ENCODE results near the gene RBM48. TPM values are rescaled to one million over a fixed set of nuclear protein-coding genes. Genes with fewer than 3 reads are reported as not detected.
"Not testable (repeated sequence)": the region's sequence is repeated elsewhere in the genome, so short reads cannot be mapped to it uniquely, and the experiment has no call there.

The RBM48 gene
- total RNA-seq, 1 donor from 2014 or later, result 9.0 TPM

GRCh38 chr7:92527300-92528187 is 1.1 kb upstream of the RBM48 start:
- no peaks in the 10 kb centered on the region for H3K27me3 ChIP-seq (ENCODE audit: control insufficient read depth, insufficient read depth, low read length)
- peak overlapping the region; percentile 85 for H3K4me3 ChIP-seq (ENCODE audit: low read depth, low read length)
- no peak for FAIRE-seq
- TF ChIP-seq CTCF (IDR thresholded peaks at IDR 0.05; ENCODE audit: insufficient read depth, low read length, severe bottlenecking), result peak; percentile 12
- DNase-seq (ENCODE audit: low read depth), result peak; percentile 54
- peaks cover 7% of the 10 kb centered on the region for H3K36me3 ChIP-seq (ENCODE audit: control insufficient read depth, insufficient read depth, low read length)

- FAIRE-seq, result no peak
- Histone ChIP-seq H3K4me3 (ENCODE audit: low read depth, low read length) (peak overlapping the region; percentile 85), H3K36me3 (ENCODE audit: control insufficient read depth, insufficient read depth, low read length) (peaks cover 11% of the 10 kb centered on the region), H3K27me3 (ENCODE audit: control insufficient read depth, insufficient read depth, low read length) (no peaks in the 10 kb centered on the region)
- DNase-seq (ENCODE audit: low read depth), result no peak
- TF ChIP-seq CTCF (IDR thresholded peaks at IDR 0.05; ENCODE audit: insufficient read depth, low read length, severe bottlenecking), result no peak
These were observed 316 bp downstream of the RBM48 start for GRCh38 chr7:92528958-92529264.

- FAIRE-seq, result no peak
- H3K36me3 ChIP-seq (ENCODE audit: control insufficient read depth, insufficient read depth, low read length), result peaks cover 14% of the 10 kb centered on the region
- no peaks in the 10 kb centered on the region for H3K27me3 ChIP-seq (ENCODE audit: control insufficient read depth, insufficient read depth, low read length)
- DNase-seq (ENCODE audit: low read depth), result no peak
- no peak overlapping the region for H3K4me3 ChIP-seq (ENCODE audit: low read depth, low read length)
- TF ChIP-seq CTCF (IDR thresholded peaks at IDR 0.05; ENCODE audit: insufficient read depth, low read length, severe bottlenecking), result no peak
These were observed 6.0 kb downstream of the RBM48 start for GRCh38 chr7:92534572-92534971.

- not testable (repeated sequence) for H3K4me3 ChIP-seq (ENCODE audit: low read depth, low read length); H3K27me3 ChIP-seq (ENCODE audit: control insufficient read depth, insufficient read depth, low read length); H3K36me3 ChIP-seq (ENCODE audit: control insufficient read depth, insufficient read depth, low read length); DNase-seq (ENCODE audit: low read depth); FAIRE-seq
These were observed 14.9 kb downstream of the RBM48 start for GRCh38 chr7:92543542-92543941.

- FAIRE-seq; H3K36me3 ChIP-seq (ENCODE audit: control insufficient read depth, insufficient read depth, low read length); H3K27me3 ChIP-seq (ENCODE audit: control insufficient read depth, insufficient read depth, low read length); DNase-seq (ENCODE audit: low read depth); H3K4me3 ChIP-seq (ENCODE audit: low read depth, low read length): not testable (repeated sequence)
These were observed 16.5 kb downstream of the RBM48 start for GRCh38 chr7:92545116-92545515.

GRCh38 chr7:92546856-92547497 is 18.4 kb downstream of the RBM48 start:
- no peak for DNase-seq (ENCODE audit: low read depth)
- FAIRE-seq, result no peak
- no peak overlapping the region for H3K4me3 ChIP-seq (ENCODE audit: low read depth, low read length)
- TF ChIP-seq CTCF (IDR thresholded peaks at IDR 0.05; ENCODE audit: insufficient read depth, low read length, severe bottlenecking), result no peak
- no peaks in the 10 kb centered on the region for H3K36me3 ChIP-seq (ENCODE audit: control insufficient read depth, insufficient read depth, low read length)
- H3K27me3 ChIP-seq (ENCODE audit: control insufficient read depth, insufficient read depth, low read length), result no peaks in the 10 kb centered on the region

Measured in bronchial epithelial cell (primary cell).